Endothelial cell (in vitro differentiated cells): ENCODE results near the gene ITPK1. TPM values are rescaled to one million over a fixed set of nuclear protein-coding genes. Genes with fewer than 3 reads are reported as not detected.

Experiments used
- DNase-seq: peaks from one replicate; pipeline ENCODE4 v3.0.0; 2021; ENCODE audit warnings: low spot score
- H3K27ac Mint-ChIP-seq: one replicate; pipeline ENCODE4 v1.8.0; 2021; ENCODE audit warnings: mixed read lengths, inconsistent platforms; ENCODE audit not compliant: unreplicated experiment
- H3K27me3 Mint-ChIP-seq: one replicate; pipeline ENCODE4 v1.8.0; 2021; ENCODE audit warnings: mild to moderate bottlenecking, moderate library complexity, mixed read lengths, inconsistent platforms; ENCODE audit not compliant: unreplicated experiment
- H3K36me3 Mint-ChIP-seq: one replicate; pipeline ENCODE4 v1.8.0; 2021; ENCODE audit warnings: mild to moderate bottlenecking, low read depth, mixed read lengths, inconsistent platforms; ENCODE audit not compliant: unreplicated experiment
- H3K4me1 Mint-ChIP-seq: one replicate; pipeline ENCODE4 v1.8.0; 2021; ENCODE audit warnings: mild to moderate bottlenecking, mixed read lengths, inconsistent platforms; ENCODE audit not compliant: unreplicated experiment
- H3K4me3 Mint-ChIP-seq: one replicate; pipeline ENCODE4 v1.8.0; 2021; ENCODE audit warnings: mild to moderate bottlenecking, mixed read lengths, inconsistent platforms; ENCODE audit not compliant: unreplicated experiment
- H3K9me3 Mint-ChIP-seq: one replicate; pipeline ENCODE4 v1.8.0; 2021; ENCODE audit warnings: mixed read lengths, inconsistent platforms; ENCODE audit not compliant: unreplicated experiment
- CTCF ChIP-seq: fragments of 200-600 bp; sonication (generic); IDR thresholded peaks from one replicate; pipeline ENCODE4 v1.5.0; 2021; ENCODE audit warnings: antibody characterized with exemption; ENCODE audit not compliant: unreplicated experiment
- total RNA-seq: library from RNA; stranded (reverse); fragmentation: NEBNext Ultra II Directional; extraction: Animal tissue kit (Norgen Biotek cat#: 25700); gene quantifications from one replicate; pipeline ENCODE4 v1.2.1, GENCODE V29; 2021; ENCODE audit not compliant: unreplicated experiment

Gene ITPK1
- total RNA-seq, 1 donor from 2014 or later: 39.2 TPM

- Mint-ChIP-seq H3K9me3 (no peaks in the 10 kb centered on the region), H3K27me3 (peaks cover 1% of the 10 kb centered on the region)
These were observed 39.0 kb downstream of the ITPK1 start for GRCh38 chr14:93076755-93077154.

DNA sequence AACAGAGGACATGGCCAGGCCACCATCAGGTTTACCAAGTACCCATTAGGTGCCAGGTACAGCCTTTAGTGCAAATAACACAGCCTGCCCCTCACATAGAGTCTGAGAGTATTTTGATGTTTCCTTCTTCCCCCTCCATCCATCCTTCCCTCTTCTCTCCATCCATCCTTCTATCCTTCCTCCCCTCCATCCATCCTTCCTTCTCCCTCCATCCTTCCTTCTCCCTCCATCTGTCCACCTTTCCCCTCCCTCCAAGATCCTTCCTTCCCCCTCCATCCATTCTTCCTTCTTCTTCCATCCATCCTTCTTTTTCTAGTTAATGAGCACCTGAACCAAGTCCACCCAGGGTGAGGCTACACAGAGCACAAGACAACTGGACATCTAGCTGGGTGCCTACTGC lies 39.8 kb downstream of the ITPK1 start:
- Mint-ChIP-seq H3K27ac (no peak overlapping the region), H3K4me3 (no peak overlapping the region), H3K36me3 (peaks cover 3% of the 10 kb centered on the region), H3K9me3 (no peaks in the 10 kb centered on the region), H3K27me3 (peaks cover 1% of the 10 kb centered on the region), H3K4me1 (peaks cover 25% of the 10 kb centered on the region)
- TF ChIP-seq CTCF: no peak
- no peak for DNase-seq

More at GRCh38 chr14:93076755-93077154, 39.0 kb downstream of the ITPK1 start:
- Mint-ChIP-seq H3K4me3 (no peak overlapping the region), H3K4me1 (peaks cover 22% of the 10 kb centered on the region), H3K36me3 (peaks cover 3% of the 10 kb centered on the region), H3K27ac (no peak overlapping the region)
- TF ChIP-seq CTCF: no peak
- DNase-seq: no peak

DNA sequence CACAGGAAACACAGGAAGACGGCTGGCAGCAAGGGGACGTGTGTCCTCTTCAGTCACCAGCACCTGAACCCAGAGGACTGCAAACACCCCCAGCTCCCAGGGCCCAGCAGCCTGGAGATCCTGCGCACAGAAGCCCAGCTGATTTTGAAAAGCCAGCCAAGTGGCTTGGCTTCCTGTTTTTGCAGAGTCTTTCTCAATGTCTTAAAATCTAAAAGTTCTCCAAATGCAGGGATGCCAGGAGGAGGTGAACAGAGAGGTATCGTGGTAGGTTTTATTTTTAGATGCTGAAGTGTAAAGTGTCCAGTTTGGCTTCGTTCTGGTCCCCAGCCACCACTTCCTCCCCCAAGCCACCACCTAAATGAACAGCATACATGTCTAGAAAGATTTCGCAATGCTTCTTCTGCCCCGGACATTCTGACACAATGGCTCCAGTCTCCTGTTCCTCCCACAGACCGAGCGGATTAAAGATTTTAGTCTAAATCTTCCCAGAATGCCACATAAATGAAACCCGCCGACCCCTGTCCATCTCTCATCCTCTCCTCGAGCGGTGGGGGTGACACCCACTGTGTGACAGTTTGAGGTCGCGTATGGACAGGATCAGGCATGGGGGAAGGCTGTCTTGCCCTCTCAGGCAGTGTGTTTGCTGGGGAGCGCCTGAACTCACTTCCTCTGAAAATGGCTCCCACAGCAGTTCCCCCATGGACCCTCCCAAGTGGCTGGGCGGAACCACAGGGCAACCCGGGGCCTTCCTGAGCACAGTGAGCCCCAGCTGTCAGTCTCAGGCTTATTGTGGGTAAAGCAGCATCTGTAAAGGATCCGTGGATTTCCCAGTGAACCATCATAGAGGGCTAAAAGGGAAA lies 41.6 kb downstream of the ITPK1 start:
- Mint-ChIP-seq H3K4me1 (peaks cover 26% of the 10 kb centered on the region), H3K4me3 (no peak overlapping the region), H3K27me3 (peaks cover 1% of the 10 kb centered on the region), H3K27ac (peak overlapping the region; percentile 66), H3K36me3 (peaks cover 3% of the 10 kb centered on the region), H3K9me3 (no peaks in the 10 kb centered on the region)
- DNase-seq: no peak
- TF ChIP-seq CTCF: no peak

- no peak for DNase-seq
- H3K4me3 Mint-ChIP-seq: peak overlapping the region; percentile 53
- peaks cover 1% of the 10 kb centered on the region for H3K27me3 Mint-ChIP-seq
- H3K27ac Mint-ChIP-seq: peak overlapping the region; percentile 66
- H3K4me1 Mint-ChIP-seq: peaks cover 26% of the 10 kb centered on the region
- TF ChIP-seq CTCF: no peak
- no peaks in the 10 kb centered on the region for H3K9me3 Mint-ChIP-seq
- H3K36me3 Mint-ChIP-seq: peaks cover 3% of the 10 kb centered on the region
These were observed 42.4 kb downstream of the ITPK1 start for GRCh38 chr14:93073358-93073707.

DNA sequence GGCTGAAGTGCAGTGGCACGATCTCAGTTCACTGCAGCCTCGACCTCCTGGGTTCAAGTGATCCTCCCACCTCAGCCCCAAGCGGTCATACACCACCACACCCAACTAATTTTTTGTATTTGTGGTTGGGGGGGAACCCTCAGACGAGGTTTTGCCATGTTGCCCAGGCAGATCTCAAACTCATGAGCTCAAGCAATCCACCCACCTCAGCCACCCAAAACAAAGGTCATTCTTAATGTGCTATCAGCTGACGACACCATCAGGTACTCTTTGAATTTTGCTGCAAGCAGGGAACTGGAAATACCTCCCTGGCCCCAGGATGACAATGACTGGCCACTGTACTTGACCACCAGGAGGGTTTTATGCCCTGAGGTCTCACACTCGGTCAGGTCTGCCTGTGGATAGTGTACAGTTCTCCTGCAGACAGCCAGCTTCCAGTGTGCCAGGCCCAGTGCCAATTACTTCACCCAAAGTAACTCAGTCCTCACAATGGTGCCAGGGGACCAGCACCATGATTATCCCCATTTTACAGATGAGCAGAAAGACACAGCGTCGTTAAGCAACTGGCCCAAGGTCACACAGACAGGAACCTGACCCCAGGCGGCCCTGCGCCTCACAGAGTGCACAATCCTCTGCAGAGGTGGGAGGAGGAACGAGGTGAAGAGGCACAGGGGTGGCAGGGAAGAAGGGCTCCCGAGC lies 42.9 kb downstream of the ITPK1 start:
- H3K27ac Mint-ChIP-seq: peak overlapping the region; percentile 30
- H3K27me3 Mint-ChIP-seq: peaks cover 1% of the 10 kb centered on the region
- H3K36me3 Mint-ChIP-seq: peaks cover 3% of the 10 kb centered on the region
- DNase-seq: no peak
- H3K4me1 Mint-ChIP-seq: peaks cover 26% of the 10 kb centered on the region
- no peaks in the 10 kb centered on the region for H3K9me3 Mint-ChIP-seq
- TF ChIP-seq CTCF: no peak
- no peak overlapping the region for H3K4me3 Mint-ChIP-seq
